Activated CD4-positive, alpha-beta T cell treated with anti-CD3 and anti-CD28 coated beads for 4 hours (primary cell): ENCODE measurements around the gene PTPN18.
"Not testable (repeated sequence)": the region's sequence is repeated elsewhere in the genome, so short reads cannot be mapped to it uniquely, and the experiment has no call there.

Experiments used
- DNase-seq, 2 donors: peaks; one replicate each; pipeline ENCODE4 v3.0.0-alpha.2; 2020

Gene PTPN18

GRCh38 chr2:130382313-130382917, 26.6 kb downstream of the PTPN18 start:
- no peak for DNase-seq

DNA sequence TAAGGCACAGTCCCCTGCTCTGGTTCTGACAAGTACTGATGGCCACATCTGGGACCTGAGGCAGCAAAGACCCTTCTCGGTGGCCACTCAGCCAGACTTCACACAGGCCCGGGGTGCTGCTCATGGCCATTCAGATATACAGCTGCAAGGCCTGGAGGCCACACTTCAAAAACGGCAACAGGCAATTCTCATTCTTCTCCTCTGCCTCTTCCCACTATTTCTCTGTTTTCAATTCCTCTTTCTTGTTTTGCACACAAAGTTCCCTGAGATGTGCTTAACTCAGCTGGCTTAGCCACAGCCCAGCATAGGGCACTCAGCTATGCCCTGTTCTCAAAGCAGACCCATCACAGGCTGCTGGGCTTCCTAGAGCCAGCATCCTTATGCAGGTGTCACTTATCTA, 29.9 kb downstream of the PTPN18 start:
- no peak for DNase-seq

DNA sequence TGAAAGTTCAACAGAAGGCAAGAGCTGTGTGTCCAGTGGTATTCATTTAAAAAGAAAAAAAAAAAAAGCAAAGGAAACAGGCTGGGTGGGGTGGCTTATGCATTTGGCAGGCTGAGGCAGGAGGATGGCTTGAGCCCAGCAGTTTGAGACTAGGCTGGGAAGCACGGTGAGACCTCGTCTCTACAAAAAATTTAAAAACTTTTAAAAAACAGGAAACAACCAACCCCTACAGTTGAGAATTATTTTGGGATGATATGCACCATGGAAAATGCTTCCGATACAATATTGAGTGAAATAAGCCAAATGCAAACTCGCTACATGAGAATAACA, 31.2 kb downstream of the PTPN18 start:
- no peak for DNase-seq

DNA sequence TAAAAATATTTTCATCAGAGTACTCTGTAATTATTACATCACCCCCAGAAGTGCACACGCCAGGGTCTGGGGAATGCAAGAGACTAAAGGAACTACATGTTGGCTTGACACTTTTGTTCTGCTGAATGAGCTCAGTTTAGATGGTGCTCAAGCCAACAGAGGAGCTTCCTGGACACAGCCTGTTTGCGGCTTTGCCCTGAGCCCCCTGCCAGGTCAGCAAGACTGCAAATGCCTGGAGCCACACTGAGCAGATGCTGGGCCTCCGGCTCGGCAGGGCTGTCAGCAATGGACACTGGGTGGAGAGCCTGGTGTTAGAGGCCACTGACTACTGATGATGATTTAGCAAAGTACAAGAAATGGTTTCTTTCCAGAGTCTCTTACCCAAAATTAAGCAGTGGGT, 31.9 kb downstream of the PTPN18 start:
- no peak for DNase-seq

DNA sequence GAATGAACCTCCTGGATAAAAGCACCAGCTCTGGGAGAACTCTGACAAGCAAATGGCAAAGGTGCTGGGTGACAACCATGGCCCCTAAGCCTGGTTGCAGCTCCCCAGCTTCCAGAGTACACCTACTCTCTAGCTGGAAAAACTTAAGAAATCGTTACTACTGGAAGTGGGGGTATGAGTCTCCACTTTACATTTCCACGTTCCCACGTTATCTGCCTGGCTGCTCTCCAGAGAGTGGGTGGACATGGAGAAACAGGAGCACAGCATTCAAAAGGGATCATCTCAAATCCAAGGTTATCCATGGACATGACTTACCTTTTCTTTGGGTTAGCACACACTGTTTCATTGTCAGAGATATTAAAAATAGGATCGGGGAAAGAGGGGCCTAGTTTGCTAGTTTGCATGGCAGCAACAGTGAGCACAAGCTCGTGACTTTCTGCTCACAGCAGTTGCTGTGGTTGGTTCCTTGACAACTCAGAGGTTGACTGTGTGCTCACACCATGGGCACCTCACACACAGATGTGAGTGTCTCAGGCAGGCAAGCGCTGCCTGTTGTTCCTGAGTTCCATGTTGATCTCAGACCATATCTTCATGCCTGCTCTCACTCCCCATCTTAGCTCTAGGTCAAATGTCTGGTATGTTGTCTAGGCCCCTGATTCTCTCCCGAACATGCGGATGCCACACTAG, 32.5 kb downstream of the PTPN18 start:
- DNase-seq = no peak

DNA sequence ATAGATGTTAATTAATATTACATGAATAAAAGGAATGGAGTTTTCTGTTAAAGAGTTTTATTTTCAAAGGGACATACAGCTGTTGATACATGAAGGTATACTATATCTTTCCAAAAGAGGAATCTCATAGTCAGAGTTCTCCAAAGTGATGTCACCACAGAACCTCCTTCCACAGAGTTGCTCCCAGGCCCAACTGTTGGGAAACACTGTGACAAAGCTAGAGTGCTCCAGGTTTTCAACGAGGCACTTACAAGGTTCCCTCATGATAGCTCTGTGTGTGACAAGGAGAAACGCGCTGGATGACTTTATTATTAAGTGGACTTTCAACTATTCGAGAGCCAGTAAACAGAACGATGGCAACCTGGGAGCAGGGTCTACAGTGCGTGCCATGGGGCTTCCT, 33.5 kb downstream of the PTPN18 start:
- DNase-seq = no peak

DNA sequence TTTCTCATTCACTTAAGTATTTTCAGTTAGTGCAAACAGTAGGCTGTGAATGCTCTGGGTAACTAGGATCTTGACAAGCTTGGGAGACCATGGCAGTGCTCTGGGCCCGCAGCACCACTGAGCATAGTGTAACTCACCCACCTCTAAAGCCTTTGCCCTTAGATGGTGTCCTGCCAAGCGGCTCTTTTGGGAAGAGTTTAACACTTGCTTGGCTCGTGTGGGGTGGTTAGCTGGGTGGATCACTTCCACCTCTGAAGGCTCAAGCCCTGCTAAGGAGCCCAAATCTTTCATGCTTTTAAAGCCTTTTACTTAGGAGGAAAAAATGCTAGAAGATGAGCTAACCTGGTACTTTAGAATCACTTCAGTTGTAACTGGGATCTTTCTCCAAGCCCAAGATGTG, 33.9 kb downstream of the PTPN18 start:
- no peak for DNase-seq

DNA sequence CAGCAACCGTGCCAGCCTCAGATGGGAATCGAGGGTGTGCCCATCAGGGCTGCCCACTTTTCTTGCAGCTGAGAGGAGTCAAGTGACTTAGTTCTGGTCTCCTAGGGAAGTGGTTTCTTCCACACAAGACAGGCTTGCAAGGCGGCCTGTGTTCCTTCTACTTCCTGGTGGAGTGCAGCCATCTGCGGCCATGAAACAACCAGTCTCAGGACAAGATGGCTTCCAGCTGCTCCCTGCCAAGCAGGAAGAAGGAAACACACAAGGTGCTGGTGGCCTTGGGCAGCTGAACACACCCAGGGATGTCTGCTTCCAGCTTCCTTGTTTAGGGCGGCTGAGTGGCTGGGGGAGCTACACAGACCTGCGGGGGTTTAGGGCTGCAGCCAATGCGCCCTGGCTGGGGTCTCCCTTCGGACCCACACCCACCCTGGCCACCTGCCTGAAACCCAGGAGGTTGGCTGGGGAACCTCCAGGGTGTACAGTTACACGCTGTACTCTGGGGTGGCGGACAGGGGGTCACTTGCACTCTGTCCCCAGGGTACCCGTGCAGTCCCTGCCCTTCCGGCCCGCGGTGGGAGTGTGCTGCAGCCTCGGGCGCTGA, 34.7 kb downstream of the PTPN18 start:
- DNase-seq = no peak

DNA sequence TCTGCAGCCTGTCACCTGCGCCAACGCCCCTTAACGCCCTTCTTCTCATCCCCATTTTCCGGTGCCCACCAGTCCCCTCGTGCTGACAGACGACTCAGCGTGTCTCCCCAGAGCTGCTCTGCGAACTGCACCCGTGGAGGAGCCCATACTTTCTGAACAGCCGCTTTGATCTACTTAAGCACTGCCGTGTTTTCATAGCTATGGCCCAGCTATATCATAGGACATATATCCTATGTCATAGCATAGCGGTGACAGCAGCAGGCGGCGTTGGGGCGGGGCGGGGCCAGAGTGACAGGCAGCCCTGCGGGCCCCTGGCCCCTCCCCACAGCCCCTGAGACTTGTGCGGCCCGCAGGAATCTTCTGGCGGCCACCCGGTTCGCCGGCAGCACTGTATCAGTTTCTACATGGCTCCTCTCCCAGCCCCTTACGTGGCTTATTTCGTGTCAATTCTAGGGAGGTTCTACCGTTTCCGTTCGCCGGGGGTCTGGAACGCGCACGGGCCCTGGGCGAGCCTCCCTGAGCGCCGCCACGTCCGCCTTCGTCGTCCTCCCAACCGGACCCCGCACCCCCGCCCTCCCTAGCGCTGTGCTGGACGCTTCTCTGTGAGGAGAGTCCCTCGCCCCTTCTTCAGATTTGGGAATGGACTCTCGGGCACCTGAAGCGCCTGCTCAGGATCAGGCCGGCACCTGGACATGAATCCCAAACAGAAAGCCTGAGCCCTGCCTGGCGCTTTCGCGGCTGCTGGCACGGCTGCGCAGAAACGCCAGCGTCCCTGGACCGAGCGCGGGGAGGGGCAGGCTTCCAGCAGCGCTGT, 35.4 kb downstream of the PTPN18 start:
- peak; percentile 59 to 62 for DNase-seq

DNA sequence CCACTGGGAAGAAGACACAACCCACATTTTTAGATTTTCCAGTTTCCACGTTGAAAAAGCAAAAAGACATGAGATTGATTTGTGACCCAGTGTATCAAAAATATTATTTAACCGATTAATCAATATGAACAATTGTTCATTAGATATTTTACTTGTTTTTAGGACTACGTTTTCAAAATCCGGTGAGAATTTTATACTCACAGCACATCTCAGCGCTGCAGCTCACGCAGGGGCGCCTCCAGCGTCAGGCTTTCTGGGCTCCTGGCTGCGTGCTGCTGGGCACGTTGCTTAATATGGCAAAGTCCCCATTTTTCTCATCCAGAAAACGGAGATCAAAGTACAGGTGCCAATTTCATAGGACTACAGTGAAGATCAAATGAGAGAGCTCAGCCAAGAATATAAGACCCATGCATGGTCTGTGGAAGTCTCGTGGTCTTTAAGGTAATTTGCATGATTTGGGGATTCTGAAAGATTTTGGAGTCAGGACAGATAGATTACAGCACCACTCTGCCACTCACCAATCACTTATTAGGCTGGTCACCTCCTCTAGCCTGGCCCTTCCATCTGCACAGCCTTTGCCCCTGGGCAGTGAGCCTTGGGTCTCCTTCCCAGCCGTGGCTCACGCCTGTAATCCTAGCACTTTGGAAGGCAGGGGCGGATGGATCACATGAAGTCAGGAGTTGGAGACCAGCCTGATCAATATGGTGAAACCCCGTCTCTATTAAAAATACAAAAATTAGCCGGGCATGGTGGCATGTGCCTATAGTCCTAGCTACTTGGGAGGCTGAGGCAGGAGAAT, 36.2 kb downstream of the PTPN18 start:
- DNase-seq = no peak

DNA sequence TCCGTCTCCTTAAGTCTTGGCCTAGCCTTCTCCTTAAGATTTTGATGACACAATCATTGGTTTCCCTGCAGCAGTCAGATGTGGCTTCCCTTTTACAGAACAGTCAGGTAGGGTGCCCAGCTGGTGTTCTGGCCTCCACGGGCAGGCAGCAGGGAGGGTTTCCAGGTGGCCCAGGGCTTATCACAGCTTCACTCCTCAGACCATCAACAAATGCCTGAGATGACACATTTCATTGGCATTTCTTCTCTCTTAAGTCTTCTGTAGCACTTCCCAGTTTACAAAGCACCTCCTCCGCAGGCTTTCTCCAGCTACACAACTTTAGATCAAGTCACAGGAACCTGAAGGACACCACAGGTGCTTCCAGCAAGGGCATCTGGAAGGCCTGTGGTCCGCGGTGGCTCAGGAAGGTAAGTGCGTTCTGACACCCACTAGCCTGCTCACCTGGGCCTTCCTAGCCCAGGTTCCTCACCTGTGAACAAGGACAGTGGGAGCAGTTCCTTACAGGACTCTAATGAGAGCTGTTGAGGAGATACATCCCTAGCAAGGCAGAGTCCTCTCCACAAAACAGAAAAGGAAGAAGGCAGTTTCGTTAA, 37.6 kb downstream of the PTPN18 start:
- DNase-seq = no peak

GRCh38 chr2:130406280-130406679, 50.4 kb downstream of the PTPN18 start:
- DNase-seq = not testable (repeated sequence)

GRCh38 chr2:130416693-130417092, 60.8 kb downstream of the PTPN18 start:
- not testable (repeated sequence) for DNase-seq

- not testable (repeated sequence) for DNase-seq
Observed at GRCh38 chr2:130418845-130419244, 63.0 kb downstream of the PTPN18 start.
